Uterus (tissue), 2 donors: ENCODE results near the gene IFT52.

Experiments
- CTCF ChIP-seq, 4 experiments: fragments of 200-600 bp in 2 of 4; fragments of 450-650 bp in 2 of 4; sonication (generic) in 2 of 4; IDR thresholded peaks; one replicate each; pipeline ENCODE4 v1.5.1; 2016 to 2019; ENCODE audit warnings: antibody characterized with exemption in 4 of 4, mild to moderate bottlenecking in 2 of 4, moderate library complexity in 1 of 4
- POLR2A ChIP-seq, 2 donors: fragments of 450-650 bp; IDR thresholded peaks; one replicate each; pipeline ENCODE4 v1.6.1; 2016; ENCODE audit warnings: antibody characterized with exemption in 2 of 2, mild to moderate bottlenecking in 1 of 2, moderate library complexity in 1 of 2

- no peak for TF ChIP-seq POLR2A (IDR thresholded peaks at IDR 0.05)
- no peak for TF ChIP-seq CTCF (IDR thresholded peaks at IDR 0.05)
Observed at GRCh38 chr20:43636429-43636828, 45.7 kb downstream of the IFT52 start.
